Common myeloid progenitor, CD34-positive (primary cell): Measurements from ENCODE around the gene ANKRD1.

Experiments used
- CTCF ChIA-PET: fragments of 350-600 bp; sonication (Branson Sonifier 250); formaldehyde crosslinking; loops from one replicate; lab custom pipeline; 2021; ENCODE audit warnings: antibody characterized with exemption; lab: Charles Lee
- POLR2A ChIA-PET: fragments of 350-600 bp; sonication (Branson Sonifier 250); formaldehyde crosslinking; loops from one replicate; lab custom pipeline; 2021; ENCODE audit warnings: antibody characterized with exemption; lab: Charles Lee
- DNase-seq, 3 donors: peaks; one replicate each; pipeline versions ENCODE4 v3.0.0 to v3.0.0-alpha.2; 2013
- H3K27ac ChIP-seq, 2 experiments: 1 replicate in 1 of 2; 2 replicates in 1 of 2; pipeline ENCODE4 v1.7.0; 2013; ENCODE audit warnings: inconsistent platforms in 2 of 2, low read length in 2 of 2, mild to moderate bottlenecking in 2 of 2, low read depth in 1 of 2, moderate library complexity in 1 of 2; ENCODE audit not compliant: severe bottlenecking in 2 of 2, insufficient read depth in 1 of 2, poor library complexity in 1 of 2
- H3K27me3 ChIP-seq, 5 experiments: replicated peaks in 2 of 5; 1 replicate in 3 of 5; 2 replicates in 2 of 5; pipeline versions ENCODE4 v1.6.1 to v1.7.0; 2013; ENCODE audit warnings: low read length in 4 of 5, mild to moderate bottlenecking in 2 of 5, moderate library complexity in 2 of 5, inconsistent platforms in 1 of 5; ENCODE audit not compliant: insufficient read depth in 5 of 5, control insufficient read depth in 4 of 5
- H3K36me3 ChIP-seq, 4 experiments: 1 replicate in 2 of 4; 2 replicates in 2 of 4; pipeline versions ENCODE4 v1.6.1 to v1.7.0; 2013; ENCODE audit warnings: low read length in 3 of 4, control low read depth in 1 of 4, mild to moderate bottlenecking in 1 of 4; ENCODE audit not compliant: control insufficient read depth in 4 of 4, insufficient read depth in 4 of 4
- H3K4me1 ChIP-seq, 4 experiments: 1 replicate in 3 of 4; 2 replicates in 1 of 4; pipeline versions ENCODE4 v1.6.1 to v1.7.1; 2013; ENCODE audit warnings: low read length in 3 of 4, mild to moderate bottlenecking in 3 of 4, control low read depth in 1 of 4, inconsistent platforms in 1 of 4, moderate library complexity in 1 of 4; ENCODE audit not compliant: control insufficient read depth in 4 of 4, insufficient read depth in 4 of 4; ENCODE audit errors: control extremely low read depth in 1 of 4
- H3K4me3 ChIP-seq, 7 experiments: 1 replicate in 4 of 7; 2 replicates in 3 of 7; pipeline versions ENCODE4 v1.5.1 to v1.7.0; 2013; ENCODE audit warnings: mild to moderate bottlenecking in 7 of 7, low read length in 6 of 7, moderate library complexity in 6 of 7, inconsistent platforms in 2 of 7, low read depth in 2 of 7, control low read depth in 1 of 7; ENCODE audit not compliant: insufficient read depth in 4 of 7, control insufficient read depth in 1 of 7; ENCODE audit errors: extremely low read depth in 1 of 7
- H3K9me3 ChIP-seq, 5 experiments: 1 replicate in 4 of 5; 2 replicates in 1 of 5; pipeline versions ENCODE4 v1.6.1 to v1.7.1; 2013; ENCODE audit warnings: low read length in 4 of 5, mild to moderate bottlenecking in 2 of 5, inconsistent platforms in 1 of 5, low read depth in 1 of 5, moderate library complexity in 1 of 5; ENCODE audit not compliant: control insufficient read depth in 4 of 5, insufficient read depth in 2 of 5; ENCODE audit errors: control extremely low read depth in 1 of 5
- WGBS: methylation state at CpG from one replicate; pipeline ENCODE4 v1.1.5; 2013; ENCODE audit not compliant: insufficient coverage; 5-methylcytosine and 5-hydroxymethylcytosine counted together

The ANKRD1 gene

GRCh38 chr10:90865401-90865800 is 55.5 kb downstream of the ANKRD1 start:
- peak; percentile 63 to 77 (median 77) for DNase-seq
- CTCF ChIA-PET, result interaction anchor here (0.7 to 11.0 kb wide), 7 partner anchors 19 to 1466 kb away, joined by 3 to 168 read pairs (median 4); no protein-coding TSS in a partner anchor
- no peaks in the 10 kb centered on the region for H3K4me1 ChIP-seq
- H3K27ac ChIP-seq, result no peak overlapping the region
- peaks cover 0 to 11% (median 0%) of the 10 kb centered on the region in 5 experiments for H3K9me3 ChIP-seq
- H3K36me3 ChIP-seq, result no peaks in the 10 kb centered on the region
- 42% methylated on average over 2 of the region's 3 CpGs for WGBS
- H3K27me3 ChIP-seq, result peaks cover 0 to 16% (median 6%) of the 10 kb centered on the region in 5 experiments
- no peak overlapping the region for H3K4me3 ChIP-seq
- POLR2A ChIA-PET, result interaction anchor here (0.6 kb wide), 1 partner anchor 13 kb away, joined by 4 read pairs; no protein-coding TSS in a partner anchor

DNA sequence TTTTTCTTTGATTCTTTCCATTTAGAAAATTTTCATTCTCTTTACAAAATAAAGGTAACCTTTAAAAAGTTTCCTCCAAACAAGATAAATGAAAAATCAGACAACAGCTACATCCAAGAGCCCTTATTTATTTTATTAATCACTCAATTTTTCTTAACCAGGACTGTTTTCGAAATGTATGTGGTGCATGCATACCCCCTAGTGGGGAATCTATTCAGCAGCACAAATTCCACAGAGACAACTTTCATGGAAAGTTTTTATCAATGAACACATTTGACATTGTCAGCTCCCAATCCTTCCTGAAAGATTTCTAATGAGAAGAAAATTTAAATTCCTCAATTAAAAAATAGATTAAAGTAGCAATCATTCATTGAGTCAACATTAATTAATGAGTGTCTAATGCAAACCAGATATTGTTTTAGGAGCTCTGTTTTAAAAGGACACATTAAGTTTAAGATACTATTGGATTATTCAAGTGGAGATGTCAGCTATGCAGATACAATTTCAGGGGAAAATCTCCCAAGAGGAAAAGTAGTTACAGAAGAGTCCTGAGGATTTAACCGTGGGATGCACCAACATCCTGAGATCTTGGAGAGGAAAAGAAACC is 57.9 kb downstream of the ANKRD1 start:
- H3K36me3 ChIP-seq, result no peaks in the 10 kb centered on the region
- peaks cover 0 to 13% (median 10%) of the 10 kb centered on the region in 5 experiments for H3K27me3 ChIP-seq
- POLR2A ChIA-PET, result no interaction called here
- 44% methylated on average over 2 of the region's 2 CpGs for WGBS
- no peaks in the 10 kb centered on the region for H3K9me3 ChIP-seq
- DNase-seq, result peak; percentile 47 to 62 (median 56)
- CTCF ChIA-PET, result interaction anchor here (0.7 to 11.0 kb wide), 9 partner anchors 9 to 1063 kb away, joined by 3 to 168 read pairs (median 3); partner anchors contain the start of gene RPP30
- peaks cover 0 to 6% (median 4%) of the 10 kb centered on the region in 4 experiments for H3K4me1 ChIP-seq
- H3K27ac ChIP-seq, result no peak overlapping the region
- H3K4me3 ChIP-seq, result no peak overlapping the region
